K562 (cell line): ENCODE results near the gene ZNF302. TPM values are rescaled to one million over a fixed set of nuclear protein-coding genes. Genes with fewer than 3 reads are reported as not detected.

Experiments
- CBFA2T2 ChIP-seq: fragments of 450-650 bp; conservative IDR thresholded peaks from 2 replicates; pipeline ENCODE4 v1.6.1; 2017; ENCODE audit warnings: mild to moderate bottlenecking
- HNRNPUL1 ChIP-seq: fragments of 200-400 bp; formaldehyde crosslinking; IDR thresholded peaks from 2 replicates; pipeline ENCODE4 v1.6.1; 2017; ENCODE audit warnings: low read length
- ILF3 ChIP-seq: fragments of 450-650 bp; IDR thresholded peaks from 2 replicates; pipeline ENCODE4 v1.6.1; 2018; ENCODE audit warnings: antibody characterized with exemption, mild to moderate bottlenecking, moderate library complexity, borderline replicate concordance
- RHOXF2B ChIP-seq: fragments of 250-450 bp; sonication (Bioruptor Pico); conservative IDR thresholded peaks from 2 replicates; pipeline ENCODE4 v1.5.1; 2021
- SMAD4 ChIP-seq: fragments of 250-450 bp; sonication (Bioruptor Pico); conservative IDR thresholded peaks from 2 replicates; pipeline ENCODE4 v1.8.0; 2021; ENCODE audit warnings: inconsistent platforms, mild to moderate bottlenecking, moderate library complexity
- ZNF253 ChIP-seq: fragments of 250-450 bp; sonication (Bioruptor Pico); conservative IDR thresholded peaks from 2 replicates; pipeline ENCODE4 v1.6.1; 2021; ENCODE audit warnings: mild to moderate bottlenecking
- ZNF696 ChIP-seq: fragments of 250-450 bp; sonication (Bioruptor Pico); conservative IDR thresholded peaks from 2 replicates; pipeline ENCODE4 v1.4.0; 2020; ENCODE audit warnings: mild to moderate bottlenecking, moderate library complexity
- polyA plus RNA-seq, 8 experiments: library from polyadenylated mRNA; depleted of rRNA in 4 of 8; stranded (reverse) in 5 of 8; unstranded in 3 of 8; fragments of >200 nt; fragmentation: Nextera tagmentation in 2 of 8; fragmentation: Illumina TruSeq in 1 of 8; extraction: Ambion mirVana in 2 of 8; extraction: Trizol in 1 of 8; gene quantifications; 2 replicates each; pipeline versions ENCODE4 v1.2.1 to v1.2.3, GENCODE V29; 2011 to 2014; ENCODE audit warnings: inconsistent platforms in 1 of 8, missing spikeins in 1 of 8
- total RNA-seq, 7 experiments: library from RNA; depleted of rRNA in 6 of 7; stranded (reverse); fragments of >200 nt in 6 of 7; fragmentation: Illumina TruSeq in 2 of 7; extraction: Trizol in 2 of 7; gene quantifications; 2 replicates each; pipeline versions ENCODE4 v1.2.1 to v1.2.3, GENCODE V29; 2011 to 2021; ENCODE audit warnings: low replicate concordance in 1 of 7
- TF ChIP-seq, protein P1 (sequence below), 2 experiments: IDR thresholded peaks in 1 of 2; conservative IDR thresholded peaks in 1 of 2; 2 replicates each; pipeline ENCODE4 v1.6.1; 2016; ENCODE audit warnings: low read depth in 2 of 2, mild to moderate bottlenecking in 1 of 2, missing compliant biosample characterization in 1 of 2, missing genetic modification characterization in 1 of 2, moderate library complexity in 1 of 2
- TF ChIP-seq, protein P2 (sequence below): fragments of 250-450 bp; sonication (Bioruptor Pico); IDR thresholded peaks from 2 replicates; pipeline ENCODE4 v1.4.0; 2020
- TF ChIP-seq, protein P3 (sequence below): IDR thresholded peaks from 3 replicates; pipeline ENCODE4 v1.6.1; 2011; ENCODE audit warnings: borderline replicate concordance, mild to moderate bottlenecking, moderate library complexity; ENCODE audit not compliant: insufficient read length; ENCODE audit errors: extremely low read depth
- TF ChIP-seq, protein P4 (sequence below): sonication (generic); formaldehyde crosslinking; IDR thresholded peaks from 2 replicates; pipeline ENCODE4 v1.8.1; 2023; ENCODE audit warnings: mild to moderate bottlenecking, missing genetic modification reagents
- TF ChIP-seq, protein P5 (sequence below): fragments of 250-450 bp; sonication (Bioruptor Pico); IDR thresholded peaks from 2 replicates; pipeline ENCODE4 v1.8.0; 2021; ENCODE audit warnings: borderline replicate concordance, mild to moderate bottlenecking, moderate library complexity; ENCODE audit not compliant: poor library complexity, severe bottlenecking

Gene ZNF302
- total and polyA plus RNA-seq, 9 of the 15 experiments (the other 6 are each of a cell fraction or from before 2014, with no cell fraction given) = 0.08 to 1.0 (median 0.27) TPM; not detected in 1

DNA sequence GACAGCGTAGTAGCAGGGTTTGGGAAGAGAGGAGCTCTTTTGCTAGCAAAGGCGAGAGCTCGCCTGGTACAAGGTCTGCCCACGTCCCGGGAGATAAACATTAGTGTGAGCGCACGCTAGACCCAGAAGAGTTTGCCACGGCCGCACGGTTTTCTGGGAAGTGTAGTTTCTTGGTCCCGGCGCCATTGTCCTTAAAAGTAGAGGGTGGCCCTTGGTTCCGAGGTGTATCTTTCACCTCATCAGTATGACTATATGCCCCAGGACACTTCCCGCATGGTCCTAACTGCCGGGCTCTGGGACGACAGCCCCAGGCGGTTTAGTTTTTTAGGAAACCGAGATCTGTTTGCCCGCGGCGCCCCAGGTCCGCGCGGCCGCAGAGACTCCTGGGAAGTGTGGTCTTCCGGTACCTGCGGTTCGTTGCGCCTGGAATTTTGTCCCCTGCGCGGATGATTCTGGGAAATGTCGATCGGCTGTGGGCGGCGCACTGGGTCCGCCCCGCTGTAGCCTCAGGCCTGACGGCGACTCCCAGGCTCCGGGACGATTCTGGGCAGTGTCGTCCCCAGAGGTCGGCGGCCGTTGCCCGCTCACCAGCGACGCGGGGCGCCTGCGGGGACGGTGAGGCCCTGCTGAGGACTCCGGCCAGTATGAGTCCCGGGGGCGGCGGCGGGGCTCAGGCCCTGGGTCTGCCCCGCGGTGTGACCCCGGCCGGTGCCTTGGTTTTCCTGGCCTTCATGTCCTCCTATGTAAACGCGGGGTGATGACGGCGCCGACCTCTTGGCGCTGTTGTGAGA lies 56.5 kb downstream of the ZNF302 start, which contains the start of gene ZNF181 (continued):
- TF ChIP-seq, protein P1, sequence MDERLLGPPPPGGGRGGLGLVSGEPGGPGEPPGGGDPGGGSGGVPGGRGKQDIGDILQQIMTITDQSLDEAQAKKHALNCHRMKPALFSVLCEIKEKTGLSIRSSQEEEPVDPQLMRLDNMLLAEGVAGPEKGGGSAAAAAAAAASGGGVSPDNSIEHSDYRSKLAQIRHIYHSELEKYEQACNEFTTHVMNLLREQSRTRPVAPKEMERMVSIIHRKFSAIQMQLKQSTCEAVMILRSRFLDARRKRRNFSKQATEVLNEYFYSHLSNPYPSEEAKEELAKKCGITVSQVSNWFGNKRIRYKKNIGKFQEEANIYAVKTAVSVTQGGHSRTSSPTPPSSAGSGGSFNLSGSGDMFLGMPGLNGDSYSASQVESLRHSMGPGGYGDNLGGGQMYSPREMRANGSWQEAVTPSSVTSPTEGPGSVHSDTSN (CRISPR knock-in tag; IDR thresholded peaks at IDR 0.05; ENCODE audit: low read depth) = no peak
- TF ChIP-seq, protein P1 (tag; conservative IDR thresholded peaks at IDR 0.05; ENCODE audit: low read depth) = no peak
- TF ChIP-seq HNRNPUL1 (no peak), ZNF253 (CRISPR knock-in tag) (no peak), ILF3 (no peak; the same call in 1 of the 2 replicates), CBFA2T2 (no peak), SMAD4 (CRISPR knock-in tag) (peak; percentile 67), RHOXF2B (CRISPR knock-in tag) (no peak), ZNF696 (CRISPR knock-in tag) (no peak)
- TF ChIP-seq, protein P2, sequence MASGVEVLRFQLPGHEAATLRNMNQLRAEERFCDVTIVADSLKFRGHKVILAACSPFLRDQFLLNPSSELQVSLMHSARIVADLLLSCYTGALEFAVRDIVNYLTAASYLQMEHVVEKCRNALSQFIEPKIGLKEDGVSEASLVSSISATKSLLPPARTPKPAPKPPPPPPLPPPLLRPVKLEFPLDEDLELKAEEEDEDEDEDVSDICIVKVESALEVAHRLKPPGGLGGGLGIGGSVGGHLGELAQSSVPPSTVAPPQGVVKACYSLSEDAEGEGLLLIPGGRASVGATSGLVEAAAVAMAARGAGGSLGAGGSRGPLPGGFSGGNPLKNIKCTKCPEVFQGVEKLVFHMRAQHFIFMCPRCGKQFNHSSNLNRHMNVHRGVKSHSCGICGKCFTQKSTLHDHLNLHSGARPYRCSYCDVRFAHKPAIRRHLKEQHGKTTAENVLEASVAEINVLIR (CRISPR knock-in tag) = no peak; the same call in 1 of the 2 replicates
- TF ChIP-seq, protein P3, sequence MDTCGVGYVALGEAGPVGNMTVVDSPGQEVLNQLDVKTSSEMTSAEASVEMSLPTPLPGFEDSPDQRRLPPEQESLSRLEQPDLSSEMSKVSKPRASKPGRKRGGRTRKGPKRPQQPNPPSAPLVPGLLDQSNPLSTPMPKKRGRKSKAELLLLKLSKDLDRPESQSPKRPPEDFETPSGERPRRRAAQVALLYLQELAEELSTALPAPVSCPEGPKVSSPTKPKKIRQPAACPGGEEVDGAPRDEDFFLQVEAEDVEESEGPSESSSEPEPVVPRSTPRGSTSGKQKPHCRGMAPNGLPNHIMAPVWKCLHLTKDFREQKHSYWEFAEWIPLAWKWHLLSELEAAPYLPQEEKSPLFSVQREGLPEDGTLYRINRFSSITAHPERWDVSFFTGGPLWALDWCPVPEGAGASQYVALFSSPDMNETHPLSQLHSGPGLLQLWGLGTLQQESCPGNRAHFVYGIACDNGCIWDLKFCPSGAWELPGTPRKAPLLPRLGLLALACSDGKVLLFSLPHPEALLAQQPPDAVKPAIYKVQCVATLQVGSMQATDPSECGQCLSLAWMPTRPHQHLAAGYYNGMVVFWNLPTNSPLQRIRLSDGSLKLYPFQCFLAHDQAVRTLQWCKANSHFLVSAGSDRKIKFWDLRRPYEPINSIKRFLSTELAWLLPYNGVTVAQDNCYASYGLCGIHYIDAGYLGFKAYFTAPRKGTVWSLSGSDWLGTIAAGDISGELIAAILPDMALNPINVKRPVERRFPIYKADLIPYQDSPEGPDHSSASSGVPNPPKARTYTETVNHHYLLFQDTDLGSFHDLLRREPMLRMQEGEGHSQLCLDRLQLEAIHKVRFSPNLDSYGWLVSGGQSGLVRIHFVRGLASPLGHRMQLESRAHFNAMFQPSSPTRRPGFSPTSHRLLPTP = no peak
- TF ChIP-seq, protein P4, sequence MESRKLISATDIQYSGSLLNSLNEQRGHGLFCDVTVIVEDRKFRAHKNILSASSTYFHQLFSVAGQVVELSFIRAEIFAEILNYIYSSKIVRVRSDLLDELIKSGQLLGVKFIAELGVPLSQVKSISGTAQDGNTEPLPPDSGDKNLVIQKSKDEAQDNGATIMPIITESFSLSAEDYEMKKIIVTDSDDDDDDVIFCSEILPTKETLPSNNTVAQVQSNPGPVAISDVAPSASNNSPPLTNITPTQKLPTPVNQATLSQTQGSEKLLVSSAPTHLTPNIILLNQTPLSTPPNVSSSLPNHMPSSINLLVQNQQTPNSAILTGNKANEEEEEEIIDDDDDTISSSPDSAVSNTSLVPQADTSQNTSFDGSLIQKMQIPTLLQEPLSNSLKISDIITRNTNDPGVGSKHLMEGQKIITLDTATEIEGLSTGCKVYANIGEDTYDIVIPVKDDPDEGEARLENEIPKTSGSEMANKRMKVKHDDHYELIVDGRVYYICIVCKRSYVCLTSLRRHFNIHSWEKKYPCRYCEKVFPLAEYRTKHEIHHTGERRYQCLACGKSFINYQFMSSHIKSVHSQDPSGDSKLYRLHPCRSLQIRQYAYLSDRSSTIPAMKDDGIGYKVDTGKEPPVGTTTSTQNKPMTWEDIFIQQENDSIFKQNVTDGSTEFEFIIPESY (CRISPR knock-in tag) = peak; percentile 2; the same call in 1 of the 2 replicates
- TF ChIP-seq, protein P5, sequence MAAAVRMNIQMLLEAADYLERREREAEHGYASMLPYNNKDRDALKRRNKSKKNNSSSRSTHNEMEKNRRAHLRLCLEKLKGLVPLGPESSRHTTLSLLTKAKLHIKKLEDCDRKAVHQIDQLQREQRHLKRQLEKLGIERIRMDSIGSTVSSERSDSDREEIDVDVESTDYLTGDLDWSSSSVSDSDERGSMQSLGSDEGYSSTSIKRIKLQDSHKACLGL (CRISPR knock-in tag) = no peak
